ENCODE results near the gene STUM.

Gene STUM

DNA sequence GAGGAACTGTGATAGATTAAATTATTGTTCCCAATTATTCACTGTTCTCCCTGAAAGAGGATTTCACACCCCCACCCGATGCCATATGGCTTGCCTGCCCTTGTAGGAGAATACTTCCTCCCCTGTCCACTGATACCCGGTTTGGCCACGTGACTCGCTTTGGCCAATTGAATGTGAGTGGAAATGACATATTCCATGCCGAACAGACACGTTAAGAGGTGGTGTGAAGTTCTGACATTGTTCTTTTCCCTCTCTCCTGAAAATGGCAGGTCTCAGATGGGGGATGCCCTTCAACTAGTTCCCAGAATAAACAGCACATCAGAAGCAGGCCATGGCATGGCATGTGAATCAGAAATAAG is 5.3 kb downstream of the STUM start:
- no peak for DNase-seq (ENCODE audit: low spot score)
- Histone ChIP-seq H3K4me3 (ENCODE audit: low read length in 2 of 2) (no peak overlapping the region), H2BK120ac (ENCODE audit: low read depth, low read length) (no peak overlapping the region), H3K18ac (ENCODE audit: low read length) (no peak overlapping the region), H3K36me3 (replicated peaks in 1 of 2; ENCODE audit: control insufficient read depth in 2 of 2, insufficient read depth in 2 of 2, low read length in 2 of 2) (no peaks in the 10 kb centered on the region), H2BK15ac (ENCODE audit: low read length) (no peak overlapping the region), H2AFZ (ENCODE audit: low read length) (no peak overlapping the region), H3K23ac (ENCODE audit: low read depth, low read length, poor library complexity) (no peak overlapping the region), H4K8ac (ENCODE audit: low read depth, low read length) (no peak overlapping the region), H3K9me3 (replicated peaks in 1 of 2; ENCODE audit: control insufficient read depth in 2 of 2, insufficient read depth in 1 of 2, low read depth in 1 of 2, low read length in 2 of 2) (no peaks in the 10 kb centered on the region), H3K27me3 (ENCODE audit: control insufficient read depth in 3 of 3, insufficient read depth in 3 of 3, low read depth in 1 of 3, low read length in 3 of 3) (peaks cover 11 to 73% (median 25%) of the 10 kb centered on the region in 3 experiments), H4K91ac (ENCODE audit: low read depth, low read length, poor library complexity) (no peak overlapping the region), H3K4ac (ENCODE audit: low read length) (no peak overlapping the region), H3K9ac (ENCODE audit: low read depth, low read length, poor library complexity) (no peak overlapping the region), H2BK5ac (ENCODE audit: low read length) (no peak overlapping the region), H3K4me1 (ENCODE audit: control insufficient read depth in 2 of 2, insufficient read depth in 1 of 2, low read depth in 1 of 2, low read length in 2 of 2) (peaks cover 3 to 7% of the 10 kb centered on the region in 2 donors), H2AK5ac (ENCODE audit: low read depth, low read length) (no peak overlapping the region), H3K4me2 (ENCODE audit: insufficient read depth, low read length, poor library complexity, severe bottlenecking) (no peak overlapping the region), H3K14ac (ENCODE audit: low read length) (no peak overlapping the region), H3K27ac (replicated peaks; ENCODE audit: low read length) (no peak overlapping the region), H2BK12ac (ENCODE audit: low read length) (no peak overlapping the region), H3K79me1 (ENCODE audit: low read depth, low read length) (no peaks in the 10 kb centered on the region)
- WGBS, 2 donors (ENCODE audit: extremely low coverage in 2 of 2, insufficient read length in 2 of 2, insufficient replicate concordance in 1 of 2): no CpG with 5 or more reads among the region's 6 CpGs

DNA sequence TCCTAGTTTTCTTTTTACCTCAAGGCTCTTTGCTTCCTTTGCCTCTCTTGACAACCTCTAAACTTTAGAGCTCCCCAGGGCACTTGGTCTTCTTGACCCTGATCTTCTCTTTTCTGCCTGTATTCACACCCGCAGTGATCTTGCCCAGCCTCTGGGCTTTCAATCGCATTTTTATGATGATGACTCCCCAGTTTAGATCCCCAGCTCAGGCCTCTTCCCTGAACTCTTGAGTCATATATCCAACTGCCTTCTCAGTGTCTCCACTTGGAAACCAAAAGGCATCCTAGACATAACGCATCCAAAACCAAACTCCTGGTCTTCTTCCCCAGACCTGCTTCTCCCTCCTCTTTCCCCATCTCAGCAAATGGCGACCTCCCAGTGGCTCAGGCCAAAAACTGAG is 6.5 kb downstream of the STUM start:
- Histone ChIP-seq H3K9me3 (replicated peaks in 1 of 2; ENCODE audit: control insufficient read depth in 2 of 2, insufficient read depth in 1 of 2, low read depth in 1 of 2, low read length in 2 of 2) (no peaks in the 10 kb centered on the region), H3K79me1 (ENCODE audit: low read depth, low read length) (no peaks in the 10 kb centered on the region), H4K8ac (ENCODE audit: low read depth, low read length) (no peak overlapping the region), H3K14ac (ENCODE audit: low read length) (no peak overlapping the region), H3K4me2 (ENCODE audit: insufficient read depth, low read length, poor library complexity, severe bottlenecking) (no peak overlapping the region), H3K18ac (ENCODE audit: low read length) (no peak overlapping the region), H2AFZ (ENCODE audit: low read length) (no peak overlapping the region), H3K27ac (replicated peaks; ENCODE audit: low read length) (no peak overlapping the region), H2BK15ac (ENCODE audit: low read length) (no peak overlapping the region), H2AK5ac (ENCODE audit: low read depth, low read length) (no peak overlapping the region), H2BK5ac (ENCODE audit: low read length) (no peak overlapping the region), H3K27me3 (ENCODE audit: control insufficient read depth in 3 of 3, insufficient read depth in 3 of 3, low read depth in 1 of 3, low read length in 3 of 3) (peaks cover 2 to 61% (median 13%) of the 10 kb centered on the region in 3 experiments), H4K91ac (ENCODE audit: low read depth, low read length, poor library complexity) (no peak overlapping the region), H3K4me3 (ENCODE audit: low read length in 2 of 2) (no peak overlapping the region), H3K4me1 (ENCODE audit: control insufficient read depth in 2 of 2, insufficient read depth in 1 of 2, low read depth in 1 of 2, low read length in 2 of 2) (peaks cover 0 to under 1% of the 10 kb centered on the region in 2 donors), H2BK12ac (ENCODE audit: low read length) (no peak overlapping the region), H3K23ac (ENCODE audit: low read depth, low read length, poor library complexity) (no peak overlapping the region), H3K9ac (ENCODE audit: low read depth, low read length, poor library complexity) (no peak overlapping the region), H2BK120ac (ENCODE audit: low read depth, low read length) (no peak overlapping the region), H3K4ac (ENCODE audit: low read length) (no peak overlapping the region), H3K36me3 (replicated peaks in 1 of 2; ENCODE audit: control insufficient read depth in 2 of 2, insufficient read depth in 2 of 2, low read length in 2 of 2) (no peaks in the 10 kb centered on the region)
- DNase-seq (ENCODE audit: low spot score): no peak
- no CpG with 5 or more reads among the region's 4 CpGs for WGBS, 2 donors (ENCODE audit: extremely low coverage in 2 of 2, insufficient read length in 2 of 2, insufficient replicate concordance in 1 of 2)

GRCh38 chr1:226557424-226557823 is 8.9 kb downstream of the STUM start:
- H4K91ac ChIP-seq (ENCODE audit: low read depth, low read length, poor library complexity): no peak overlapping the region
- H2AFZ ChIP-seq (ENCODE audit: low read length): no peak overlapping the region
- no peaks in the 10 kb centered on the region for H3K4me1 ChIP-seq (ENCODE audit: control insufficient read depth in 2 of 2, insufficient read depth in 1 of 2, low read depth in 1 of 2, low read length in 2 of 2)
- H2BK15ac ChIP-seq (ENCODE audit: low read length): no peak overlapping the region
- DNase-seq (ENCODE audit: low spot score): no peak
- no peaks in the 10 kb centered on the region for H3K79me1 ChIP-seq (ENCODE audit: low read depth, low read length)
- no peak overlapping the region for H3K23ac ChIP-seq (ENCODE audit: low read depth, low read length, poor library complexity)
- no peak overlapping the region for H2BK120ac ChIP-seq (ENCODE audit: low read depth, low read length)
- no peak overlapping the region for H3K27ac ChIP-seq (replicated peaks; ENCODE audit: low read length)
- no peak overlapping the region for H2BK5ac ChIP-seq (ENCODE audit: low read length)
- H3K9me3 ChIP-seq (replicated peaks in 1 of 2; ENCODE audit: control insufficient read depth in 2 of 2, insufficient read depth in 1 of 2, low read depth in 1 of 2, low read length in 2 of 2): no peaks in the 10 kb centered on the region
- no peak overlapping the region for H3K4ac ChIP-seq (ENCODE audit: low read length)
- peaks cover 0 to 37% (median 1%) of the 10 kb centered on the region in 3 experiments for H3K27me3 ChIP-seq (ENCODE audit: control insufficient read depth in 3 of 3, insufficient read depth in 3 of 3, low read depth in 1 of 3, low read length in 3 of 3)
- no peak overlapping the region for H2AK5ac ChIP-seq (ENCODE audit: low read depth, low read length)
- no peaks in the 10 kb centered on the region for H3K36me3 ChIP-seq (replicated peaks in 1 of 2; ENCODE audit: control insufficient read depth in 2 of 2, insufficient read depth in 2 of 2, low read length in 2 of 2)
- no peak overlapping the region for H3K4me3 ChIP-seq (ENCODE audit: low read length in 2 of 2)
- no peak overlapping the region for H3K4me2 ChIP-seq (ENCODE audit: insufficient read depth, low read length, poor library complexity, severe bottlenecking)
- H3K9ac ChIP-seq (ENCODE audit: low read depth, low read length, poor library complexity): no peak overlapping the region
- H4K8ac ChIP-seq (ENCODE audit: low read depth, low read length): no peak overlapping the region
- WGBS, 2 donors (ENCODE audit: extremely low coverage in 2 of 2, insufficient read length in 2 of 2, insufficient replicate concordance in 1 of 2): no CpG with 5 or more reads among the region's 2 CpGs
- no peak overlapping the region for H2BK12ac ChIP-seq (ENCODE audit: low read length)
- H3K18ac ChIP-seq (ENCODE audit: low read length): no peak overlapping the region
- no peak overlapping the region for H3K14ac ChIP-seq (ENCODE audit: low read length)

GRCh38 chr1:226558036-226558650 is 9.6 kb downstream of the STUM start:
- no peak overlapping the region for H3K18ac ChIP-seq (ENCODE audit: low read length)
- no peak overlapping the region for H4K91ac ChIP-seq (ENCODE audit: low read depth, low read length, poor library complexity)
- H3K9me3 ChIP-seq (replicated peaks in 1 of 2; ENCODE audit: control insufficient read depth in 2 of 2, insufficient read depth in 1 of 2, low read depth in 1 of 2, low read length in 2 of 2): no peaks in the 10 kb centered on the region
- no peak overlapping the region for H3K27ac ChIP-seq (replicated peaks; ENCODE audit: low read length)
- H4K8ac ChIP-seq (ENCODE audit: low read depth, low read length): no peak overlapping the region
- DNase-seq (ENCODE audit: low spot score): no peak
- H3K79me1 ChIP-seq (ENCODE audit: low read depth, low read length): no peaks in the 10 kb centered on the region
- H2BK5ac ChIP-seq (ENCODE audit: low read length): no peak overlapping the region
- no peak overlapping the region for H2BK12ac ChIP-seq (ENCODE audit: low read length)
- H2BK120ac ChIP-seq (ENCODE audit: low read depth, low read length): no peak overlapping the region
- no peak overlapping the region for H3K14ac ChIP-seq (ENCODE audit: low read length)
- peaks cover 0 to 30% (median 0%) of the 10 kb centered on the region in 3 experiments for H3K27me3 ChIP-seq (ENCODE audit: control insufficient read depth in 3 of 3, insufficient read depth in 3 of 3, low read depth in 1 of 3, low read length in 3 of 3)
- H3K9ac ChIP-seq (ENCODE audit: low read depth, low read length, poor library complexity): no peak overlapping the region
- H2AFZ ChIP-seq (ENCODE audit: low read length): no peak overlapping the region
- no peak overlapping the region for H3K4me2 ChIP-seq (ENCODE audit: insufficient read depth, low read length, poor library complexity, severe bottlenecking)
- no peaks in the 10 kb centered on the region for H3K4me1 ChIP-seq (ENCODE audit: control insufficient read depth in 2 of 2, insufficient read depth in 1 of 2, low read depth in 1 of 2, low read length in 2 of 2)
- WGBS, 2 donors (ENCODE audit: extremely low coverage in 2 of 2, insufficient read length in 2 of 2, insufficient replicate concordance in 1 of 2): no CpG with 5 or more reads among the region's 6 CpGs
- no peaks in the 10 kb centered on the region for H3K36me3 ChIP-seq (replicated peaks in 1 of 2; ENCODE audit: control insufficient read depth in 2 of 2, insufficient read depth in 2 of 2, low read length in 2 of 2)
- H3K23ac ChIP-seq (ENCODE audit: low read depth, low read length, poor library complexity): no peak overlapping the region
- no peak overlapping the region for H3K4ac ChIP-seq (ENCODE audit: low read length)
- no peak overlapping the region for H2BK15ac ChIP-seq (ENCODE audit: low read length)
- H2AK5ac ChIP-seq (ENCODE audit: low read depth, low read length): no peak overlapping the region
- no peak overlapping the region for H3K4me3 ChIP-seq (ENCODE audit: low read length in 2 of 2)

All from neuronal stem cell (in vitro differentiated cells).